K562 (cell line): ENCODE results near the gene NIPA2. TPM values are rescaled to one million over a fixed set of nuclear protein-coding genes. Genes with fewer than 3 reads are reported as not detected.
A peak's percentile ranks its signal among the peaks of the same experiment; 100 is the strongest.

Source experiments
- POLR3A ChIP-seq: IDR thresholded peaks from 2 replicates; pipeline ENCODE4 v1.6.1; 2011; ENCODE audit warnings: borderline replicate concordance, mild to moderate bottlenecking, moderate library complexity; ENCODE audit not compliant: insufficient read length, insufficient read depth; ENCODE audit errors: extremely low read depth
- ZNF507 ChIP-seq: conservative IDR thresholded peaks from 2 replicates; pipeline ENCODE4 v1.6.1; 2017; ENCODE audit warnings: missing genetic modification characterization, missing compliant biosample characterization
- polyA plus RNA-seq, 8 experiments: library from polyadenylated mRNA; depleted of rRNA in 4 of 8; stranded (reverse) in 5 of 8; unstranded in 3 of 8; fragments of >200 nt; fragmentation: Nextera tagmentation in 2 of 8; fragmentation: Illumina TruSeq in 1 of 8; extraction: Ambion mirVana in 2 of 8; extraction: Trizol in 1 of 8; gene quantifications; 2 replicates each; pipeline versions ENCODE4 v1.2.1 to v1.2.3, GENCODE V29; 2011 to 2014; ENCODE audit warnings: inconsistent platforms in 1 of 8, missing spikeins in 1 of 8
- total RNA-seq, 7 experiments: library from RNA; depleted of rRNA in 6 of 7; stranded (reverse); fragments of >200 nt in 6 of 7; fragmentation: Illumina TruSeq in 2 of 7; extraction: Trizol in 2 of 7; gene quantifications; 2 replicates each; pipeline versions ENCODE4 v1.2.1 to v1.2.3, GENCODE V29; 2011 to 2021; ENCODE audit warnings: low replicate concordance in 1 of 7
- TF ChIP-seq, protein P1 (sequence below), 2 experiments: fragments of 450-650 bp; IDR thresholded peaks; 2 replicates each; pipeline ENCODE4 v1.6.1; 2016
- TF ChIP-seq, protein P2 (sequence below): fragments of 450-650 bp; IDR thresholded peaks from 2 replicates; pipeline ENCODE4 v1.6.1; 2016; ENCODE audit warnings: mild to moderate bottlenecking, moderate library complexity
- TF ChIP-seq, protein P3 (sequence below): sonication (generic); formaldehyde crosslinking; IDR thresholded peaks from 2 replicates; pipeline ENCODE4 v1.8.1; 2023; ENCODE audit warnings: mild to moderate bottlenecking, missing genetic modification reagents
- TF ChIP-seq, protein P4 (sequence below): sonication (generic); formaldehyde crosslinking; IDR thresholded peaks from 2 replicates; pipeline ENCODE4 v1.8.0; 2022; ENCODE audit warnings: missing genetic modification reagents, mild to moderate bottlenecking, borderline replicate concordance
- TF ChIP-seq, protein P5 (sequence below): sonication (generic); formaldehyde crosslinking; IDR thresholded peaks from 2 replicates; pipeline ENCODE4 v1.9.0; 2022; ENCODE audit warnings: mild to moderate bottlenecking, missing genetic modification reagents

NIPA2 gene
- total and polyA plus RNA-seq, 9 of the 15 experiments (the other 6 are each of a cell fraction or from before 2014, with no cell fraction given): 18.7 to 107 (median 87.3) TPM

DNA sequence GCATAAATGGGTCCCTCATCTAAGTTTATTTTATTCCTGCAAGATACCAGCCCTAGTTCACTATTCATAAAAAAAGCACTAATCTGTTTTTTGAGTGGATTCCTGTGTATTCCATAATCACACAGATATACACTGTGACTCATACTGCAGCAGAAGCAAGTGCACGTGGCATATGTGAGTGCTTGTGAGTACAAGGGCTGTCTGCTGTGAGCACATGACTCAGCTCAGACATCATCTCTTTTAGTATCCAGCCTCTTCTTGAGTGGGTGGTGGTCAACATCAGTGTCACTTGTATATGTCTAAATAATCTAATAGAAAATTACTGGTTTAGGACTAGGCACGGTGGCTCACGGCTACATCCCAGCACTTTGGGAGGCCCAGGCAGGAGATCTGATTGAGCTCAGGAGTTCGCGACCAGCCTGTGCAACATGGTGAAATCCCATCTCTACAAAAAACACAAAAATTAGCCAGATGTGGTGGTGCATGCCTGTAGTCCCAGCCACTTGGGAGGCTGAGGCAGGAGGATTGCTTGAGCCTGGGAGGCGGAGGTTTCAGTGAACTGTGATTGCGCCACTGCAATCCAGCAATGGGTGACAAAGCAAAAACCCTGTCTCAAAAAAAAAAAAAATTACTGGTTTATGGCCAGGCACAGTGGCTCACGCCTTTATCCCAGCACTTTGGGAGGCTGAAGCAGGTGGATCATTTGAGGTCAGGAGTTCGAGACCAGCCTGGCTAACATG is 49.8 kb downstream of the NIPA2 start (continued):
- TF ChIP-seq POLR3A (no peak), ZNF507 (tag) (no peak)
- TF ChIP-seq, protein P1, sequence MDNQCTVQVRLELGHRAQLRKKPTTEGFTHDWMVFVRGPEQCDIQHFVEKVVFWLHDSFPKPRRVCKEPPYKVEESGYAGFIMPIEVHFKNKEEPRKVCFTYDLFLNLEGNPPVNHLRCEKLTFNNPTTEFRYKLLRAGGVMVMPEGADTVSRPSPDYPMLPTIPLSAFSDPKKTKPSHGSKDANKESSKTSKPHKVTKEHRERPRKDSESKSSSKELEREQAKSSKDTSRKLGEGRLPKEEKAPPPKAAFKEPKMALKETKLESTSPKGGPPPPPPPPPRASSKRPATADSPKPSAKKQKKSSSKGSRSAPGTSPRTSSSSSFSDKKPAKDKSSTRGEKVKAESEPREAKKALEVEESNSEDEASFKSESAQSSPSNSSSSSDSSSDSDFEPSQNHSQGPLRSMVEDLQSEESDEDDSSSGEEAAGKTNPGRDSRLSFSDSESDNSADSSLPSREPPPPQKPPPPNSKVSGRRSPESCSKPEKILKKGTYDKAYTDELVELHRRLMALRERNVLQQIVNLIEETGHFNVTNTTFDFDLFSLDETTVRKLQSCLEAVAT (IDR thresholded peaks at IDR 0.05): no peak
- TF ChIP-seq, protein P2, sequence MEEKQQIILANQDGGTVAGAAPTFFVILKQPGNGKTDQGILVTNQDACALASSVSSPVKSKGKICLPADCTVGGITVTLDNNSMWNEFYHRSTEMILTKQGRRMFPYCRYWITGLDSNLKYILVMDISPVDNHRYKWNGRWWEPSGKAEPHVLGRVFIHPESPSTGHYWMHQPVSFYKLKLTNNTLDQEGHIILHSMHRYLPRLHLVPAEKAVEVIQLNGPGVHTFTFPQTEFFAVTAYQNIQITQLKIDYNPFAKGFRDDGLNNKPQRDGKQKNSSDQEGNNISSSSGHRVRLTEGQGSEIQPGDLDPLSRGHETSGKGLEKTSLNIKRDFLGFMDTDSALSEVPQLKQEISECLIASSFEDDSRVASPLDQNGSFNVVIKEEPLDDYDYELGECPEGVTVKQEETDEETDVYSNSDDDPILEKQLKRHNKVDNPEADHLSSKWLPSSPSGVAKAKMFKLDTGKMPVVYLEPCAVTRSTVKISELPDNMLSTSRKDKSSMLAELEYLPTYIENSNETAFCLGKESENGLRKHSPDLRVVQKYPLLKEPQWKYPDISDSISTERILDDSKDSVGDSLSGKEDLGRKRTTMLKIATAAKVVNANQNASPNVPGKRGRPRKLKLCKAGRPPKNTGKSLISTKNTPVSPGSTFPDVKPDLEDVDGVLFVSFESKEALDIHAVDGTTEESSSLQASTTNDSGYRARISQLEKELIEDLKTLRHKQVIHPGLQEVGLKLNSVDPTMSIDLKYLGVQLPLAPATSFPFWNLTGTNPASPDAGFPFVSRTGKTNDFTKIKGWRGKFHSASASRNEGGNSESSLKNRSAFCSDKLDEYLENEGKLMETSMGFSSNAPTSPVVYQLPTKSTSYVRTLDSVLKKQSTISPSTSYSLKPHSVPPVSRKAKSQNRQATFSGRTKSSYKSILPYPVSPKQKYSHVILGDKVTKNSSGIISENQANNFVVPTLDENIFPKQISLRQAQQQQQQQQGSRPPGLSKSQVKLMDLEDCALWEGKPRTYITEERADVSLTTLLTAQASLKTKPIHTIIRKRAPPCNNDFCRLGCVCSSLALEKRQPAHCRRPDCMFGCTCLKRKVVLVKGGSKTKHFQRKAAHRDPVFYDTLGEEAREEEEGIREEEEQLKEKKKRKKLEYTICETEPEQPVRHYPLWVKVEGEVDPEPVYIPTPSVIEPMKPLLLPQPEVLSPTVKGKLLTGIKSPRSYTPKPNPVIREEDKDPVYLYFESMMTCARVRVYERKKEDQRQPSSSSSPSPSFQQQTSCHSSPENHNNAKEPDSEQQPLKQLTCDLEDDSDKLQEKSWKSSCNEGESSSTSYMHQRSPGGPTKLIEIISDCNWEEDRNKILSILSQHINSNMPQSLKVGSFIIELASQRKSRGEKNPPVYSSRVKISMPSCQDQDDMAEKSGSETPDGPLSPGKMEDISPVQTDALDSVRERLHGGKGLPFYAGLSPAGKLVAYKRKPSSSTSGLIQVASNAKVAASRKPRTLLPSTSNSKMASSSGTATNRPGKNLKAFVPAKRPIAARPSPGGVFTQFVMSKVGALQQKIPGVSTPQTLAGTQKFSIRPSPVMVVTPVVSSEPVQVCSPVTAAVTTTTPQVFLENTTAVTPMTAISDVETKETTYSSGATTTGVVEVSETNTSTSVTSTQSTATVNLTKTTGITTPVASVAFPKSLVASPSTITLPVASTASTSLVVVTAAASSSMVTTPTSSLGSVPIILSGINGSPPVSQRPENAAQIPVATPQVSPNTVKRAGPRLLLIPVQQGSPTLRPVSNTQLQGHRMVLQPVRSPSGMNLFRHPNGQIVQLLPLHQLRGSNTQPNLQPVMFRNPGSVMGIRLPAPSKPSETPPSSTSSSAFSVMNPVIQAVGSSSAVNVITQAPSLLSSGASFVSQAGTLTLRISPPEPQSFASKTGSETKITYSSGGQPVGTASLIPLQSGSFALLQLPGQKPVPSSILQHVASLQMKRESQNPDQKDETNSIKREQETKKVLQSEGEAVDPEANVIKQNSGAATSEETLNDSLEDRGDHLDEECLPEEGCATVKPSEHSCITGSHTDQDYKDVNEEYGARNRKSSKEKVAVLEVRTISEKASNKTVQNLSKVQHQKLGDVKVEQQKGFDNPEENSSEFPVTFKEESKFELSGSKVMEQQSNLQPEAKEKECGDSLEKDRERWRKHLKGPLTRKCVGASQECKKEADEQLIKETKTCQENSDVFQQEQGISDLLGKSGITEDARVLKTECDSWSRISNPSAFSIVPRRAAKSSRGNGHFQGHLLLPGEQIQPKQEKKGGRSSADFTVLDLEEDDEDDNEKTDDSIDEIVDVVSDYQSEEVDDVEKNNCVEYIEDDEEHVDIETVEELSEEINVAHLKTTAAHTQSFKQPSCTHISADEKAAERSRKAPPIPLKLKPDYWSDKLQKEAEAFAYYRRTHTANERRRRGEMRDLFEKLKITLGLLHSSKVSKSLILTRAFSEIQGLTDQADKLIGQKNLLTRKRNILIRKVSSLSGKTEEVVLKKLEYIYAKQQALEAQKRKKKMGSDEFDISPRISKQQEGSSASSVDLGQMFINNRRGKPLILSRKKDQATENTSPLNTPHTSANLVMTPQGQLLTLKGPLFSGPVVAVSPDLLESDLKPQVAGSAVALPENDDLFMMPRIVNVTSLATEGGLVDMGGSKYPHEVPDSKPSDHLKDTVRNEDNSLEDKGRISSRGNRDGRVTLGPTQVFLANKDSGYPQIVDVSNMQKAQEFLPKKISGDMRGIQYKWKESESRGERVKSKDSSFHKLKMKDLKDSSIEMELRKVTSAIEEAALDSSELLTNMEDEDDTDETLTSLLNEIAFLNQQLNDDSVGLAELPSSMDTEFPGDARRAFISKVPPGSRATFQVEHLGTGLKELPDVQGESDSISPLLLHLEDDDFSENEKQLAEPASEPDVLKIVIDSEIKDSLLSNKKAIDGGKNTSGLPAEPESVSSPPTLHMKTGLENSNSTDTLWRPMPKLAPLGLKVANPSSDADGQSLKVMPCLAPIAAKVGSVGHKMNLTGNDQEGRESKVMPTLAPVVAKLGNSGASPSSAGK: peak; percentile 25; the same call in 1 of the 2 replicates
- TF ChIP-seq, protein P3, sequence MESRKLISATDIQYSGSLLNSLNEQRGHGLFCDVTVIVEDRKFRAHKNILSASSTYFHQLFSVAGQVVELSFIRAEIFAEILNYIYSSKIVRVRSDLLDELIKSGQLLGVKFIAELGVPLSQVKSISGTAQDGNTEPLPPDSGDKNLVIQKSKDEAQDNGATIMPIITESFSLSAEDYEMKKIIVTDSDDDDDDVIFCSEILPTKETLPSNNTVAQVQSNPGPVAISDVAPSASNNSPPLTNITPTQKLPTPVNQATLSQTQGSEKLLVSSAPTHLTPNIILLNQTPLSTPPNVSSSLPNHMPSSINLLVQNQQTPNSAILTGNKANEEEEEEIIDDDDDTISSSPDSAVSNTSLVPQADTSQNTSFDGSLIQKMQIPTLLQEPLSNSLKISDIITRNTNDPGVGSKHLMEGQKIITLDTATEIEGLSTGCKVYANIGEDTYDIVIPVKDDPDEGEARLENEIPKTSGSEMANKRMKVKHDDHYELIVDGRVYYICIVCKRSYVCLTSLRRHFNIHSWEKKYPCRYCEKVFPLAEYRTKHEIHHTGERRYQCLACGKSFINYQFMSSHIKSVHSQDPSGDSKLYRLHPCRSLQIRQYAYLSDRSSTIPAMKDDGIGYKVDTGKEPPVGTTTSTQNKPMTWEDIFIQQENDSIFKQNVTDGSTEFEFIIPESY (CRISPR knock-in tag): peak; percentile 63; the same call in 1 of the 2 replicates
- TF ChIP-seq, protein P4, sequence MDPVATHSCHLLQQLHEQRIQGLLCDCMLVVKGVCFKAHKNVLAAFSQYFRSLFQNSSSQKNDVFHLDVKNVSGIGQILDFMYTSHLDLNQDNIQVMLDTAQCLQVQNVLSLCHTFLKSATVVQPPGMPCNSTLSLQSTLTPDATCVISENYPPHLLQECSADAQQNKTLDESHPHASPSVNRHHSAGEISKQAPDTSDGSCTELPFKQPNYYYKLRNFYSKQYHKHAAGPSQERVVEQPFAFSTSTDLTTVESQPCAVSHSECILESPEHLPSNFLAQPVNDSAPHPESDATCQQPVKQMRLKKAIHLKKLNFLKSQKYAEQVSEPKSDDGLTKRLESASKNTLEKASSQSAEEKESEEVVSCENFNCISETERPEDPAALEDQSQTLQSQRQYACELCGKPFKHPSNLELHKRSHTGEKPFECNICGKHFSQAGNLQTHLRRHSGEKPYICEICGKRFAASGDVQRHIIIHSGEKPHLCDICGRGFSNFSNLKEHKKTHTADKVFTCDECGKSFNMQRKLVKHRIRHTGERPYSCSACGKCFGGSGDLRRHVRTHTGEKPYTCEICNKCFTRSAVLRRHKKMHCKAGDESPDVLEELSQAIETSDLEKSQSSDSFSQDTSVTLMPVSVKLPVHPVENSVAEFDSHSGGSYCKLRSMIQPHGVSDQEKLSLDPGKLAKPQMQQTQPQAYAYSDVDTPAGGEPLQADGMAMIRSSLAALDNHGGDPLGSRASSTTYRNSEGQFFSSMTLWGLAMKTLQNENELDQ (CRISPR knock-in tag): no peak
- TF ChIP-seq, protein P5, sequence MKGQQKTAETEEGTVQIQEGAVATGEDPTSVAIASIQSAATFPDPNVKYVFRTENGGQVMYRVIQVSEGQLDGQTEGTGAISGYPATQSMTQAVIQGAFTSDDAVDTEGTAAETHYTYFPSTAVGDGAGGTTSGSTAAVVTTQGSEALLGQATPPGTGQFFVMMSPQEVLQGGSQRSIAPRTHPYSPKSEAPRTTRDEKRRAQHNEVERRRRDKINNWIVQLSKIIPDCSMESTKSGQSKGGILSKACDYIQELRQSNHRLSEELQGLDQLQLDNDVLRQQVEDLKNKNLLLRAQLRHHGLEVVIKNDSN (CRISPR knock-in tag): peak; percentile 61
